ENCODE data around the gene ITPA. TPM values are rescaled to one million over a fixed set of nuclear protein-coding genes. Genes with fewer than 3 reads are reported as not detected.

The ITPA gene
- total RNA-seq (2014; rRNA removed; shearing (Covaris generic)), result 116 TPM in 2 replicates
- 168 and 180 TPM in 2 replicates for polyA plus RNA-seq (2014; cell fraction: nucleus; rRNA removed)

GRCh38 chr20:3209257-3209945, at the start of gene ITPA:
Gene ITPA (plus strand): TSS chr20:3209498. CDS start chr20:3209552, 54 bp downstream.
- DNase-seq (ENCODE audit: extremely low read depth, low read depth), result no peak

- no peak for DNase-seq (ENCODE audit: extremely low read depth, low read depth)
Observed at GRCh38 chr20:3160418-3160817, 48.9 kb upstream of the ITPA start.

- no peak for DNase-seq (ENCODE audit: extremely low read depth, low read depth)
Observed at GRCh38 chr20:3161316-3162079, 47.8 kb upstream of the ITPA start.

GRCh38 chr20:3162080-3162611, 47.2 kb upstream of the ITPA start:
- no peak for DNase-seq (ENCODE audit: extremely low read depth, low read depth)

GRCh38 chr20:3163099-3164042, 45.9 kb upstream of the ITPA start:
- DNase-seq (ENCODE audit: extremely low read depth, low read depth), result no peak

- DNase-seq (ENCODE audit: extremely low read depth, low read depth), result no peak
Observed at GRCh38 chr20:3164043-3164762, 45.1 kb upstream of the ITPA start.

- DNase-seq (ENCODE audit: extremely low read depth, low read depth), result no peak
Observed at GRCh38 chr20:3164763-3165410, 44.4 kb upstream of the ITPA start.

GRCh38 chr20:3165473-3166337, 43.6 kb upstream of the ITPA start:
- DNase-seq (ENCODE audit: extremely low read depth, low read depth), result no peak

- DNase-seq (ENCODE audit: extremely low read depth, low read depth), result no peak
Observed at GRCh38 chr20:3166338-3166912, 42.9 kb upstream of the ITPA start.

- DNase-seq (ENCODE audit: extremely low read depth, low read depth), result no peak
Observed at GRCh38 chr20:3166913-3167342, 42.4 kb upstream of the ITPA start.

GRCh38 chr20:3167738-3168078, 41.6 kb upstream of the ITPA start:
- no peak for DNase-seq (ENCODE audit: extremely low read depth, low read depth)

GRCh38 chr20:3168079-3168828, 41.0 kb upstream of the ITPA start:
- DNase-seq (ENCODE audit: extremely low read depth, low read depth), result no peak

- no peak for DNase-seq (ENCODE audit: extremely low read depth, low read depth)
Observed at GRCh38 chr20:3168829-3169590, 40.3 kb upstream of the ITPA start.

GRCh38 chr20:3171391-3172125, 37.7 kb upstream of the ITPA start:
- no peak for DNase-seq (ENCODE audit: extremely low read depth, low read depth)

- no peak for DNase-seq (ENCODE audit: extremely low read depth, low read depth)
Observed at GRCh38 chr20:3172126-3172932, 37.0 kb upstream of the ITPA start.
